NCI-H2107 (cell line): Measurements from ENCODE around the gene FERMT2.

Experiments used
- DNase-seq: peaks from one replicate; lab custom pipeline; 2025; lab: John Stamatoyannopoulos, UW

FERMT2 gene

DNA sequence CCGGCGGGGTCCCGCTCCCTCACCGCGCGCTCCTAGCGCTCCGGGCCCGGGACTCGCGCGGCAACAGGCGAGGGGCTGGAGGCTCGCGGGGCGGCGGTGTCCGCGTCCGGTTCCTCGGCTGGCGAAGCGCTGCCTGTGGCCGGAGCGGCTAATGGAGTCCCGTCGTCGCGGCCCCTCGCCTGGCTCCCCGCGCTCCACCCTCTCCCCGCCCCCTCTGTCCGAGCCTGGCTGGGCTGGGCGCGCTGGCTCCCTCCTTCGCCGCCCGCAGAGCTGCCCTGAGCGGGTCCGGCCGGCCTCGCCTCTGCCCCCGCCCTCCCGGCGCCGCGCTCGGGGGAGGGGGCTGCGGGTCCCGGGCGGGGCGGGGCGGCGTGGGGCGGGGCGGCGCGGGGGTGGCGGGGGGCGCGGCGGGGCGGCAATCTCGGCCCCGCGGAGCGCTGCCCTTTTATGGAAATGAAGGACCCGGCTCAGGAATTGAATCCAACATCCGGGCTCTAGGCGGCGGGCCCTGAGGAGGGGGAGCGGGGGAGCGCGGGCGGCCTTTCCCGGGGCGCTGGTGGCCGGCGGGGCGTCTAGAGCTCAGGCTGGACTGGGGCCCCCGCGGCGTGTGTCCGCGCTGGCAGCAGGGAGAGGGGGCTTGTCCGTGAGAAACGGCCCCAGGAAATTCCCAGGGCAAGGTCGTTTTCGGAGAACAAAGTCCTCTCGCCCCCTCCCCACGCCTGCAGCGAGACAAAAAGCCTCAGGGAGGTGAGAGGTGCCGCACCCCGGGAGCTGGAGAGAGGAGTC, at the start of gene FERMT2:
TSS of gene FERMT2 (minus strand) at position 153 of the 783 bp plus-strand sequence. CDS start 482 bp downstream, outside the sequence.
- DNase-seq: peak; percentile 81

GRCh38 chr14:52998376-52999015, 47.6 kb upstream of the FERMT2 start:
- DNase-seq: no peak

GRCh38 chr14:52996493-52996892, 45.6 kb upstream of the FERMT2 start:
- DNase-seq: no peak

DNA sequence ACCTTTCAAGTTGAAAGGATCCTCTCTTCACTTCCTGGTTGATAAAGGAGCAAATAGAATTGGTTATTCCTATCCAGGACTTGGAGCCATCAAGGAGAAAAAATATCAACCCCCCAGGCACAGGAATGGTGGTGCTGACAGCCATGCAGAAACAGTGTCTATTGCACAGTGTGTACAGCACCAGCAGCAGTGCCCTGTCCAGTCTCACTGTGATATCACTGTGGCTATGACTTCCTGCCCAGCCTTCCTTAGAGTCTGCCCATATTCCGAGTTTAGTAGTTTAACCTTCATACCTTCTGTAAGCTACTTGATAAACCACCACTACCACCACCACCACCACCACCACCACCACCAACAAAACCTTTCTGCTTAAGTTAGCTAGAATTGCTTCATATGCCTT, 45.1 kb upstream of the FERMT2 start:
- DNase-seq: no peak

DNA sequence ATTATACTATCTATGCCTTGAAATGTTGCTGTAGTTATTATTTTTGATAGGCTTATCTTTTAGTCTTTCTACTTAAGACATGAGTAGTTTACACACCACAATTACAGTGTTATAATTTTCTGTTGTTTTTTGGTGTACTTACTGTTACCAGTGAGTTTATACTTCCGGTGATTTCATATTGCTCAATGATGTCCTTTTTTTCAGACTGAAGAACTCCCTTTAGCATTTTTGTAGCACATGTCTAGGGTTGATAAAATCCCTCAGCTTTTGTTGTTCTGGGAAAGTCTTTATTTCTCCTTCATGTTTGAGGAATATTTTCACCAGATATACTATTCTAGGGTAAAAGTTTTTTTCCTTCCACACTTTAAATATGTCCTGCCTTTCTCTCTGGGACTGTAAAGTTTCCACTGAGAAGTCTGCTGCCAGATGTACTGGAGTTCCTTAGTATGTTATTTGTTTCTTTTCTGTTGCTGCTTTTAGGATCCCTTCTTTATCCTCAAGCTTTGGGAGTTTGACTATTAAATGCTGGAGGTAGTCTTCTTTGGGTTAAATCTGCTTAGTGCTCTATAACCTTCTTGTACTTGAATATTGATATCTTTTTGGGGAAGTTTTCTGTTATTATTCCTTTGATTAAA, 41.5 kb upstream of the FERMT2 start:
- no peak for DNase-seq

DNA sequence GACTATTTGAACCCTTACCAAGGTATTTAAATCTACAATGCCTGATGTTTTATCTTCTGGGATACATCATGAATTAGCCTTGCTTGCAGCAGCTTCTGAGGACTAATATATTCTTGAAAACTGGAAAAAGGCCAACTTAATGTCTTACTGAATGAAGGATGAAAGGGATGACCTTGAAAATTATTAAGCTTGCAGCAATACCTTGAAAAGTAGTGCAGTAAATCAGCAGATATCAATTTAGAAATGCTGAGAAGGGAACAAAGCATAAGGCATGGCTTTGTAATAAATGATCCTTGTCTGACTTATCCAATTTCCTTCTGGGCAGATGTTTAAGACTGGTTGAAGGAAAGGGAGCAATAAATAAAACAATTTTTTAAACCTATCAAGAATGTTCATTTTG, 37.3 kb upstream of the FERMT2 start:
- no peak for DNase-seq

- DNase-seq: no peak
Observed at GRCh38 chr14:52987514-52987913, 36.7 kb upstream of the FERMT2 start.

DNA sequence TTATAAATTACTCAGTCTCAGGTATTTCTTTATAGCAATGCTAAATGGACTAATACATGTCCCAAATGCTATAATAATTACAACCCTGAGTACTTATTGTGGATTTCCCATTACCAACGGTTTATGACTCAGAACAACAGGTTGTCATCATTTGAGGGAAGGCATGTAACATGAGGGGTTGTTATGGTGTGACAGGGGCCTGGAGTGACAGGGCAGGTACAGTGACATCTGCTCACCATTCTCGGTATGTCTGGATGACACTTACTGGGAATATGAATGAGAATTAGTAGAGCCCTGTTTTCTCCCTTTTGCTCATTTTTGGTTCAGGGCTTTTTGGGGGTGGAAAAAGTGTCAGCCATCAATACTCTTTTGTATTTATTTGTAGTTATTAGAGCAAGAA, 36.2 kb upstream of the FERMT2 start:
- DNase-seq: no peak

DNA sequence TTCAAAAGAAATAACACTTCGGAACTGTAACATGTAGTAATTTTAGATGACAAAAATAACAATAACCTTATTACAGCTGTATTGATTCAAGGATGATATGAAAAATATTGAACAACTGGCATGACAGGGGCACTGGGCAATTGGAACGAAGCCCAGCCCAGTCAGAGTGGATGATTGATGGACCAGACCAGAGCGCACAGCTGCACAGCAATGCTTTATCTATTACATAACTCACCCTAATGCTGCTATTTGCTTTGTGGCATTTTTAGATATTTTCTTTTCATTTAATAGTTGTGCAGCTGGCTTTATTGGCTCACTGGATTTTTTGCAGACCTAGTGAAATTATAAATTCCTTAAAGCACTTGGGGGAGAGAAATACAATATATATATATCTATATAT, 26.9 kb upstream of the FERMT2 start:
- no peak for DNase-seq

- no peak for DNase-seq
Observed at GRCh38 chr14:52974406-52974805, 23.6 kb upstream of the FERMT2 start.

- DNase-seq: peak; percentile 69
Observed at GRCh38 chr14:52961060-52961639, 10.3 kb upstream of the FERMT2 start.

GRCh38 chr14:52960627-52961026, 9.8 kb upstream of the FERMT2 start:
- DNase-seq: no peak

DNA sequence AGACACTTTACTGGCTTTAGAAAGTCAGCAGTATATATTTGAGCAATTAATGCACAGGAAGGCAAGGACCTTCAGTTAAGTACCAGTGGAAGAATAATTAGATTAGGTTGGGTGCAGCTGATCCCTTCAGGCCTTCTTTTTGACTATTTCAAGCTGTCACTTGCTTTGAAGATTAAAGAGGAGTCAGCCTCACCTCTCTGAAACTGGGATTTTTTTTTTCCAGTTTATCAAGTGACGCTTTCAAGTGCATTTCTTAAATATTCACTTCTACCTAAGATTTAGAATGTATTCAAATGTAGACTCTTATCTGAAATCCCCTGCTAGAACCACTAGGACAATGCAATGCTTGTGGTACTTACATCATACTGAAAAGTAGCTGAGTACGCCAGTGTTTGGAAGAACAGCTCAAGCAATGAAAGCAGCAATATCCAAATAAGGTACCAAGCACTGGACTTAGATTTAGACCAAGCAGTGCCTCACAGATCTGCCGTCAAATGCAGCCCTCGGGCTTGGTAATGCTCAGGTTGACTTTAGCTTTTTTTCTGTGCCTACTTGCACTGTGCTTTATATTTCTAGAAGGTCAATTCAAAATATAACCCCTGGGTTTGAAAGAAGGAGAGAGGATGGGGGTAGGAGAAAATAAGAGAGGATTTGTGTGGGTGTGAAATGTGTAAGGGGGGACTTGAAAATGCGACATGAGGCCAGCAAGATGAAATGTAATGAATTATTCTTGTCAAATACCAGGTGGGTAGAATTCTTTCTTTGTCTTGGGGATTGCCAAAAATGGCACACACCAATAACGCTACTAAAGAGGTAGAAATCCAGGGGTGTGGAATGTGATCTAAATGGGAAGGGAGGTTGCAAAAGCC, 3.7 kb upstream of the FERMT2 start:
- no peak for DNase-seq

GRCh38 chr14:52951681-52952554, 1.1 kb upstream of the FERMT2 start:
- DNase-seq: no peak

GRCh38 chr14:52950410-52950897, 396 bp downstream of the FERMT2 start:
- no peak for DNase-seq

- no peak for DNase-seq
Observed at GRCh38 chr14:52949711-52950409, 990 bp downstream of the FERMT2 start.

DNA sequence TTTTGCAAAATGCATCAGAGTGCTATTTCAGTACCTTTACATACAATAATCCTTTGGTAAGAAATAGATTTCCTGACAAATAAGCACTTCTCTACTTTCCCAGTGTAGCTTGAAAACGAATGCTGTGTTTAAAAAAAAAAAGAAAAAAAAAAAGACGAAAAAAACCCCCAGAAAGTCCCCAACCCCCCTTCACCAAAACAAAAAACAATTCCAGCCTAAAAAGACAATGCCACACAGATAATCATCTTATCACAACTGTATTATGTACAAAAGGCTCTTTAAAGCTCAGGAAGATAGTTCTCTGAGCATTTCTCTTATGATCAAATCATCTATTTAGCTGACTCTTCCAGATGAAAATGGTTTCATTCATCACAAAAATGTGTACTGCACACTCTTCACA, 1.6 kb downstream of the FERMT2 start:
- DNase-seq: no peak

DNA sequence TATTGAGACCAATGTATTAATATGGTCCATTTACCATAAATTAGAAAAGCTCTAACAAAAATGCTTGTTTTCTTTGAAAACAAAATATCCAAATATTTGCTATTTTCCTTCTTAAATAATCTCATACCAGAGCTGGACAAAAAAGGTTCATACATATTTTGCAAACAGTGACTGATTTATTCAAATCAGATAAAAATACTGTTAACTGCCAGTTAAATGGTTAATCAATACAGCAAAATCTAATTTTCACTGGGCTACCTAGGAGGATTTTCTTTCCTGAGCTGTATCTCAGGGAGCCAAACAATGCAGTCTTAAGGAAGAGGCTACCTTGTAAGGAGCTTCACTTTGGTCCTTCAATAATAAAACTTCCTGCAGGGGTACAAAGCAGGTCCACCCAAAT, 2.0 kb downstream of the FERMT2 start:
- no peak for DNase-seq

- no peak for DNase-seq
Observed at GRCh38 chr14:52948039-52948438, 2.8 kb downstream of the FERMT2 start.

GRCh38 chr14:52944254-52944653, 6.6 kb downstream of the FERMT2 start:
- DNase-seq: no peak
